Measurements from ENCODE around the gene RRP7A. TPM values are rescaled to one million over a fixed set of nuclear protein-coding genes. Genes with fewer than 3 reads are reported as not detected.

The RRP7A gene
- total and polyA plus RNA-seq, 5 experiments from 2014 or later: 38.2 to 66.2 (median 57.4) TPM

Other genes starting within 250 kb of the RRP7A start
- gene TCF20, start 249.1 kb downstream of the RRP7A start, total RNA-seq: 100 to 1,000 TPM in 1 of 2 experiments, 10 to 100 TPM in 1; 98.2 to 109 TPM
- gene TCF20, start 249.1 kb downstream of the RRP7A start, polyA plus RNA-seq: 1 to 10 TPM; 1.3 to 3.4 (median 2.4) TPM
- gene NFAM1, start 87.4 kb downstream of the RRP7A start, total RNA-seq: under 1 TPM; 0.23 to 0.25 TPM
- gene NFAM1, start 87.4 kb downstream of the RRP7A start, polyA plus RNA-seq: not detected
- gene SERHL2, start 34.2 kb upstream of the RRP7A start, total RNA-seq: under 1 TPM; 0.69 to 0.81 TPM
- under 1 TPM in 2 of 3 donors, not detected in 1; 0.43 to 0.44 TPM for gene SERHL2, start 34.2 kb upstream of the RRP7A start, polyA plus RNA-seq
- 10 to 100 TPM; 81.1 to 85.8 TPM for gene POLDIP3, start 95.1 kb upstream of the RRP7A start, total RNA-seq
- gene POLDIP3, start 95.1 kb upstream of the RRP7A start, polyA plus RNA-seq: 10 to 100 TPM; 60.7 to 93.6 (median 70.5) TPM
- gene ATP5MGL, start 120.8 kb upstream of the RRP7A start, total RNA-seq: 1 to 10 TPM; 2.6 to 3.0 TPM
- gene ATP5MGL, start 120.8 kb upstream of the RRP7A start, polyA plus RNA-seq: under 1 TPM in 1 of 3 donors, not detected in 2; 0.23 TPM
- 10 to 100 TPM; 34.7 to 36.5 TPM for gene CYB5R3, start 129.6 kb upstream of the RRP7A start, total RNA-seq
- gene CYB5R3, start 129.6 kb upstream of the RRP7A start, polyA plus RNA-seq: 10 to 100 TPM; 37.1 to 70.2 (median 37.9) TPM
- not detected for gene A4GALT, start 201.1 kb upstream of the RRP7A start, total RNA-seq
- gene A4GALT, start 201.1 kb upstream of the RRP7A start, polyA plus RNA-seq: not detected

Measured in naive thymus-derived CD8-positive, alpha-beta T cell (primary cell).